Measurements from ENCODE around the gene WWOX.

WWOX gene

GRCh38 chr16:78307824-78308528 lies 208.5 kb downstream of the WWOX start:
- no peak for DNase-seq

- DNase-seq = no peak
Observed at GRCh38 chr16:78309763-78310162, 210.3 kb downstream of the WWOX start.

GRCh38 chr16:78310196-78310595 lies 210.7 kb downstream of the WWOX start:
- no peak for DNase-seq

- no peak for DNase-seq
Observed at GRCh38 chr16:78310990-78311561, 211.6 kb downstream of the WWOX start.

GRCh38 chr16:78311831-78312230 lies 212.4 kb downstream of the WWOX start:
- no peak for DNase-seq

- DNase-seq = no peak
Observed at GRCh38 chr16:78317564-78318240, 218.2 kb downstream of the WWOX start.

- no peak for DNase-seq
Observed at GRCh38 chr16:78321620-78322360, 222.3 kb downstream of the WWOX start.

- no peak for DNase-seq
Observed at GRCh38 chr16:78323315-78323714, 223.9 kb downstream of the WWOX start.

GRCh38 chr16:78324649-78325285 lies 225.3 kb downstream of the WWOX start:
- no peak for DNase-seq

GRCh38 chr16:78325468-78326352 lies 226.3 kb downstream of the WWOX start:
- no peak for DNase-seq

- DNase-seq = no peak
Observed at GRCh38 chr16:78326731-78327130, 227.3 kb downstream of the WWOX start.

GRCh38 chr16:78331731-78332130 lies 232.3 kb downstream of the WWOX start:
- no peak for DNase-seq

- DNase-seq = no peak
Observed at GRCh38 chr16:78333808-78334207, 234.4 kb downstream of the WWOX start.

GRCh38 chr16:78340590-78340989 lies 241.1 kb downstream of the WWOX start:
- no peak for DNase-seq

GRCh38 chr16:78348068-78348467 lies 248.6 kb downstream of the WWOX start:
- no peak for DNase-seq

- no peak for DNase-seq
Observed at GRCh38 chr16:78348886-78349285, 249.4 kb downstream of the WWOX start.

GRCh38 chr16:78352184-78352583 lies 252.7 kb downstream of the WWOX start:
- no peak for DNase-seq

GRCh38 chr16:78353640-78354275 lies 254.3 kb downstream of the WWOX start:
- DNase-seq = no peak

GRCh38 chr16:78362524-78363135 lies 263.2 kb downstream of the WWOX start:
- DNase-seq = no peak

- no peak for DNase-seq
Observed at GRCh38 chr16:78363843-78364555, 264.5 kb downstream of the WWOX start.

- peak; percentile 66 to 89 for DNase-seq
Observed at GRCh38 chr16:78364556-78364880, 265.1 kb downstream of the WWOX start.

Measured in NCI-H524 (cell line).